ENCODE measurements around the gene PCGF2.
A peak's percentile ranks its signal among the peaks of the same experiment; 100 is the strongest.

PCGF2 gene

DNA sequence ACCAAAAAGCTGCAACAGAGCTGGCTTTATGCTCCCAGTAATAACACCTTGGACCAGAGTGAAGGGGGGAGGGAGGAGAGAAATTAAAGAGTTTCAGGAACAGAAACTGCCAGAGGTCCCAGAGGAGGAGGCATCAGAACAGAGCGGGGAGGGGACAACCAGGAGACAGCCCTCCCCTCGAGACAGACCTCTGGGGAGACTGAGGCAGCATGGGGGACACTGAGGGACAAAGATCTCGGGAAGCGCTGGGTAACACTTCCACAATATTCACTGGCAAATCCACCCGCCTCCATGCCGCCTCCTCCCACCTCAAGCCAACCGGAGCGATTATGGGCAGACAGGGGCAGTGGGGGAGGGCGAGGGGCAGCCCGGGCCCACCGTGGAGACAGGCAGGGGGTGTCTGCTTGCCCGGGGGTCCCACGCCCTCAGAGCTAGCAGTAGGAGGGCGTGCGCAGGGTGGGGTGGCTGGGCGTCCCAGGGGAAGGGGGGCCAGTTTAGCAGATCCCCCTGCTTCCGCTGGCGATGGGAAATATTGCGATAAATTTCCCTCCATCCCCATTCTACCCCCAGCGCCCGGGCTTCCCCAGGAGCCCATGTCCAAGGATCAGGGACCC lies 1.2 kb downstream of the PCGF2 start:
- DNase-seq (ENCODE audit: low read depth): no peak
- TF ChIP-seq, protein P1, sequence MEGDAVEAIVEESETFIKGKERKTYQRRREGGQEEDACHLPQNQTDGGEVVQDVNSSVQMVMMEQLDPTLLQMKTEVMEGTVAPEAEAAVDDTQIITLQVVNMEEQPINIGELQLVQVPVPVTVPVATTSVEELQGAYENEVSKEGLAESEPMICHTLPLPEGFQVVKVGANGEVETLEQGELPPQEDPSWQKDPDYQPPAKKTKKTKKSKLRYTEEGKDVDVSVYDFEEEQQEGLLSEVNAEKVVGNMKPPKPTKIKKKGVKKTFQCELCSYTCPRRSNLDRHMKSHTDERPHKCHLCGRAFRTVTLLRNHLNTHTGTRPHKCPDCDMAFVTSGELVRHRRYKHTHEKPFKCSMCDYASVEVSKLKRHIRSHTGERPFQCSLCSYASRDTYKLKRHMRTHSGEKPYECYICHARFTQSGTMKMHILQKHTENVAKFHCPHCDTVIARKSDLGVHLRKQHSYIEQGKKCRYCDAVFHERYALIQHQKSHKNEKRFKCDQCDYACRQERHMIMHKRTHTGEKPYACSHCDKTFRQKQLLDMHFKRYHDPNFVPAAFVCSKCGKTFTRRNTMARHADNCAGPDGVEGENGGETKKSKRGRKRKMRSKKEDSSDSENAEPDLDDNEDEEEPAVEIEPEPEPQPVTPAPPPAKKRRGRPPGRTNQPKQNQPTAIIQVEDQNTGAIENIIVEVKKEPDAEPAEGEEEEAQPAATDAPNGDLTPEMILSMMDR (conservative IDR thresholded peaks at IDR 0.05; ENCODE audit: low read length): no peak
- H3K4me3 ChIP-seq (ENCODE audit: low read length): peak overlapping the region; percentile 86

DNA sequence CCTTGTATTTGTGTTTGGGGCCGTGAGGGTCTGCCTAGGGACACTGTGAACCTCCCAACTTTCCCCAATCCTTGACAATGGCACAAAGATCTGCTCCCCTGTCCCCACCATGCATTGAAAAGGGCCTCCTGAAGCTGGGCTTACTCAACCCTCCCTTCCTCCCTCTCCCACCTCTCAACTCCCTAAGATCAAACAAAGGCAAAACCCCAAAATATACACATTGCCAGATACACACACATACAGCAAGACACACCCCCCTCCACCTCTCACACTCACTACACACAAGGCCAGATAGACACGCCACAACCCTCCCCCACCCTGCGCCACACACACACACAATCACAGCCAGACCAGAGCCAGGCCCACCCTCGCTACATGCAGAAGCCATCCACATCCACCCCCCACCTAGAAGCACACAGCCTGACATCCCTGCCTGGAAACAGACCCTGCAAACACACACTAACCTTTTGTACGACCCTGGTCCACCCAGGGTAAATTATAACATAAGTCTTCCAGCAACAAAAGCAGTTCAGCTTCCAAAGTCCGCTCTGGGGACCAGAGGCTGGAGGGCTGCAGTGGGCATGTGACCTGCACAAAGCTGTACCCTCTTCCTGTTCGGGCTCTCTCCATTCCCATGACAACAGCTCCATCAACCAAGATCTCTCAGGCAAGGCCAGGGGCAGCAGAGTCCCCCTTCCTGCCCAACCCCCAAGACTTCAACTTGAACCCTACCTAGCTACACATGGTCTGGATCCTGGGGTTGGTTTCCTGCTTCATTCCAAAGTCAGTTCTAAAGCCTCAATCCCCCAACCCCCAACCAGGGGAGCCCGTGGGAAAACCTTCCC lies 1.9 kb downstream of the PCGF2 start:
- no peak for DNase-seq (ENCODE audit: low read depth)
- TF ChIP-seq, protein P1 (conservative IDR thresholded peaks at IDR 0.05; ENCODE audit: low read length): no peak
- peak overlapping the region; percentile 86 for H3K4me3 ChIP-seq (ENCODE audit: low read length)

DNA sequence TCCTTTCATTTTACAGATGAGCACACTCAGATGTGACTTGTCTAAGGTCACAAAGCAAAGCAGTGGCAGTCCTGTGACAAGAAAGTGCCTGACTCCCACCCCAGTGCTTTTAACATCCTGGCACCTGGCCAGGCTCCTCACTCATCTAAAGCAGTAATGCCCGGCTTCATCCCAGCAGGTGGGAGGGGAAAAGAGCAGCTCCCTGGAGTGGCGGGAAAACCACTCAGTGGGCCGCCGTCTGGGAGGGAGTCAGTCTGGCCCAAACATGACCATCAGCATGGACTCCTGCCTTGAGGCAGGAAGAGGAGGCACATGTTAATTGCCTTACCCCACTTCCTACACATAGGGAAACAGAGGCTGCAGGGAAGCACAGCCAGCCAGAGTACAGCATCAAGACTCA lies 2.6 kb downstream of the PCGF2 start:
- DNase-seq (ENCODE audit: low read depth): no peak
- TF ChIP-seq, protein P1 (conservative IDR thresholded peaks at IDR 0.05; ENCODE audit: low read length): no peak
- H3K4me3 ChIP-seq (ENCODE audit: low read length): peak overlapping the region; percentile 86; the same call in 1 of the 2 replicates

DNA sequence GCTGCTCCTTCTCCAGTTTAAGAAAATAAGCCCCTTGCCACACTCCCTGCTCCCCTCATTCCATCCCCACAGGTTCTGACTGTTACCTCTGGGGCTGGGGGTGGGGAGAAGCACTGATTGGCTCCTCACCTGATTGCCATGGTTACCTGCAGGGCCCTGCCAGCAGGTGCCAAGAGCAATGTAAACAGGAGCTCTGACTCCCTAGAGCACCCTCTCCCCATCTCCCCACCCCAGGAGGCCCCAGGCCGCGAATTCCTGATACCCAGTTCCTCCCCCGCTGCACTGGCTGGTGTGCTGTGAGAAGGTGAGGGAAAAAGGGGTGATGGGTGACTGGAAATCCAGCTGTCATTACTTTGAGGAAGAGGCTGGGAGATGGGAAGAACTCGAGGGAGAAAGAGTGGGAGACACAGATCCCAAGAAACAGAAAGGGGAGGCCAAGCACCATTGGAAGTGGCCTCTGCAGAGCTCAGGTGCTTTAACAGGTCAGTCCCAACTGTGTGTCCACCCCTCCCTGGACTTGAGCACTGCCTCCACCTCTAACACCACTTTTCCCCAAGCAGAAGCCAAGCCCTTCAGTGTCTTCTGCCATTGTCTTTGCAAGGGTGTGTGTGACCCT lies 4.5 kb downstream of the PCGF2 start:
- TF ChIP-seq, protein P1 (conservative IDR thresholded peaks at IDR 0.05; ENCODE audit: low read length): no peak
- DNase-seq (ENCODE audit: low read depth): no peak
- H3K4me3 ChIP-seq (ENCODE audit: low read length): no peak overlapping the region

DNA sequence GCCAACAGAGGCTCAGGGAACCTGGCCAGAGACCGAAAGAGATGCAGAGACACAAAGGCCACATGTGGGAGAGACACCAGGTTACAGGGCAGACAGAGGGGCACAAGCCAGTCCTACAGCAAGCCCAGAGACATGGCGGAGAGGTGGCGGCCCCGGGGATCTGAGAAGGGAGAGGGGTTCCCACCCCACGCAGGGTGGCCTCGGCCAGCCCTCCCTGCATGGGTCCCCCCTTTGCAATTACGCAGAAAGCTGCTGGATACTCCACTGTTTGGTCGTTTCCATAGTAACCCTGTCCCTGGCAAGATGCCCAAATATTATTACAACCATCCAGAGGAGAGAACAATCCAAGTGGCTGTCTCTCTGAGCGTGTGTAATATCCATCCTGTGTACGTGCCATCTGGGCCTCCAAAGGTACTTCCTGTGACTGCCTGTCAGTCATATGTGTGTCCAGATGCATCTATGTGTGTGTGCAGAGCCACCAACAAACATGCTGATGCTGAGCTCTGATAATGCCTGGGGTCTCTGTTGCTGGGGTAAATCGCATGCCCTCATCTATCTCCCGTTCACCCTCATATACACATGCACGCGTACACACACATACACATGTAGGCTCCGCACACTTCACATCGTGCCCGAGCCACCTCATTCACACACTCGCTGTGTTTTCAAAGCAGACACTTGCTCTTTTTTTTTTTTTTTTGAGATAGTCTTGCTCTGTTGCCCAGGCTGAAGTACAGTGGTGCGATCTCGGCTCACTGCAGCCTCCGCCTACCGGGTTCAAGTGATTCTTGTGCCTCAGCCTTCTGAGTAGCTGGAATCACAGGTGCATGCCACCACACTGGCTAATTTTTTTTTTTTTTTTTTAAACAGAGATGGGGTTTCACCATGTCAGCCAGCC lies 5.5 kb downstream of the PCGF2 start:
- TF ChIP-seq, protein P1 (conservative IDR thresholded peaks at IDR 0.05; ENCODE audit: low read length): no peak
- H3K4me3 ChIP-seq (ENCODE audit: low read length): no peak overlapping the region
- peak; percentile 87 for DNase-seq (ENCODE audit: low read depth)

DNA sequence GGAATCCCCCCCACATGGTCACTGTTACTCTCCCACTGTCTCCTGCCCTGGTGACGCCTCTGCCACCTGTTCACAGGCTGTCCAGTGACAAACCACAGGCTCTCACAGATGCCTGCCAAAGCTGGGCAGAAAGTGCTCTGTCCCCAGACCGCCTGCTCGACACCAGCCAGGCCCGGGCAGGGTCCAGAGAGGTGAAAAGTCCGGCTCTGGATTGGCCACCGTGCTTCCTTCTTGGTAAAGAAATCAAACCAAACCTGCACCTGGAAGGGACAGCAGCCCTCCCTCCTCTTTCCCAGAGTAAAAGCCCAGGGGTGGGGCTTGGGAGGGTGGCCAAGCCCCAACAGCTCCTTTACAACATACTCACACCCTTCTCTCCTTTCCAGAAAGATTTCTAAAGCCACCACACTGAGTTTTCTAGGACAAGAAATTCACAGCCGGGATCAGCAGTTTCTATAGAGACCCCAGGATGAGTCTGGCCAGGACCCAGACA lies 6.2 kb downstream of the PCGF2 start:
- TF ChIP-seq, protein P1 (conservative IDR thresholded peaks at IDR 0.05; ENCODE audit: low read length): no peak
- no peak overlapping the region for H3K4me3 ChIP-seq (ENCODE audit: low read length)
- DNase-seq (ENCODE audit: low read depth): peak; percentile 35
